Common myeloid progenitor, CD34-positive (primary cell): ENCODE measurements around the gene FHIT.

ENCODE experiments used
- CTCF ChIA-PET: fragments of 350-600 bp; sonication (Branson Sonifier 250); formaldehyde crosslinking; loops from one replicate; lab custom pipeline; 2021; ENCODE audit warnings: antibody characterized with exemption; lab: Charles Lee
- POLR2A ChIA-PET: fragments of 350-600 bp; sonication (Branson Sonifier 250); formaldehyde crosslinking; loops from one replicate; lab custom pipeline; 2021; ENCODE audit warnings: antibody characterized with exemption; lab: Charles Lee
- DNase-seq, 3 donors: peaks; one replicate each; pipeline versions ENCODE4 v3.0.0 to v3.0.0-alpha.2; 2013
- H3K27ac ChIP-seq, 2 experiments: 1 replicate in 1 of 2; 2 replicates in 1 of 2; pipeline ENCODE4 v1.7.0; 2013; ENCODE audit warnings: inconsistent platforms in 2 of 2, low read length in 2 of 2, mild to moderate bottlenecking in 2 of 2, low read depth in 1 of 2, moderate library complexity in 1 of 2; ENCODE audit not compliant: severe bottlenecking in 2 of 2, insufficient read depth in 1 of 2, poor library complexity in 1 of 2
- H3K27me3 ChIP-seq, 5 experiments: replicated peaks in 2 of 5; 1 replicate in 3 of 5; 2 replicates in 2 of 5; pipeline versions ENCODE4 v1.6.1 to v1.7.0; 2013; ENCODE audit warnings: low read length in 4 of 5, mild to moderate bottlenecking in 2 of 5, moderate library complexity in 2 of 5, inconsistent platforms in 1 of 5; ENCODE audit not compliant: insufficient read depth in 5 of 5, control insufficient read depth in 4 of 5
- H3K36me3 ChIP-seq, 4 experiments: 1 replicate in 2 of 4; 2 replicates in 2 of 4; pipeline versions ENCODE4 v1.6.1 to v1.7.0; 2013; ENCODE audit warnings: low read length in 3 of 4, control low read depth in 1 of 4, mild to moderate bottlenecking in 1 of 4; ENCODE audit not compliant: control insufficient read depth in 4 of 4, insufficient read depth in 4 of 4
- H3K4me1 ChIP-seq, 4 experiments: 1 replicate in 3 of 4; 2 replicates in 1 of 4; pipeline versions ENCODE4 v1.6.1 to v1.7.1; 2013; ENCODE audit warnings: low read length in 3 of 4, mild to moderate bottlenecking in 3 of 4, control low read depth in 1 of 4, inconsistent platforms in 1 of 4, moderate library complexity in 1 of 4; ENCODE audit not compliant: control insufficient read depth in 4 of 4, insufficient read depth in 4 of 4; ENCODE audit errors: control extremely low read depth in 1 of 4
- H3K4me3 ChIP-seq, 7 experiments: 1 replicate in 4 of 7; 2 replicates in 3 of 7; pipeline versions ENCODE4 v1.5.1 to v1.7.0; 2013; ENCODE audit warnings: mild to moderate bottlenecking in 7 of 7, low read length in 6 of 7, moderate library complexity in 6 of 7, inconsistent platforms in 2 of 7, low read depth in 2 of 7, control low read depth in 1 of 7; ENCODE audit not compliant: insufficient read depth in 4 of 7, control insufficient read depth in 1 of 7; ENCODE audit errors: extremely low read depth in 1 of 7
- H3K9me3 ChIP-seq, 5 experiments: 1 replicate in 4 of 5; 2 replicates in 1 of 5; pipeline versions ENCODE4 v1.6.1 to v1.7.1; 2013; ENCODE audit warnings: low read length in 4 of 5, mild to moderate bottlenecking in 2 of 5, inconsistent platforms in 1 of 5, low read depth in 1 of 5, moderate library complexity in 1 of 5; ENCODE audit not compliant: control insufficient read depth in 4 of 5, insufficient read depth in 2 of 5; ENCODE audit errors: control extremely low read depth in 1 of 5
- WGBS: methylation state at CpG from one replicate; pipeline ENCODE4 v1.1.5; 2013; ENCODE audit not compliant: insufficient coverage; 5-methylcytosine and 5-hydroxymethylcytosine counted together

Gene FHIT

GRCh38 chr3:60571511-60571910, 679.7 kb downstream of the FHIT start:
- Histone ChIP-seq H3K4me3 (no peak overlapping the region), H3K4me1 (no peaks in the 10 kb centered on the region), H3K36me3 (no peaks in the 10 kb centered on the region), H3K27me3 (no peaks in the 10 kb centered on the region), H3K27ac (no peak overlapping the region), H3K9me3 (peaks cover 0 to 3% (median 0%) of the 10 kb centered on the region in 5 experiments)
- CTCF ChIA-PET: interaction anchor here (1.3 kb wide), 1 partner anchor 11 kb away, joined by 3 read pairs; no protein-coding TSS in a partner anchor
- WGBS: no CpG with 5 or more reads among the region's 2 CpGs
- POLR2A ChIA-PET: no interaction called here
- DNase-seq: no peak

- no peaks in the 10 kb centered on the region for H3K9me3 ChIP-seq
- no peak overlapping the region for H3K4me3 ChIP-seq
- ChIA-PET CTCF (no interaction called here), POLR2A (no interaction called here)
- no peak overlapping the region for H3K27ac ChIP-seq
- no peak for DNase-seq
- WGBS: 100% methylated on average over 2 of the region's 3 CpGs
- H3K4me1 ChIP-seq: peaks cover 0 to 6% (median 3%) of the 10 kb centered on the region in 4 experiments
- no peaks in the 10 kb centered on the region for H3K36me3 ChIP-seq
- H3K27me3 ChIP-seq: no peaks in the 10 kb centered on the region
These were observed 694.1 kb downstream of the FHIT start for GRCh38 chr3:60557122-60557521.

GRCh38 chr3:60555686-60556354, 695.4 kb downstream of the FHIT start:
- no peaks in the 10 kb centered on the region for H3K9me3 ChIP-seq
- no peaks in the 10 kb centered on the region for H3K36me3 ChIP-seq
- H3K4me3 ChIP-seq: no peak overlapping the region
- DNase-seq: peak in 2 of 3 donors; percentile 45 to 57
- WGBS: 75% methylated on average over 4 of the region's 4 CpGs
- no peak overlapping the region for H3K27ac ChIP-seq
- ChIA-PET CTCF (interaction anchor here (1.3 kb wide), 1 partner anchor 10 kb away, joined by 3 read pairs; no protein-coding TSS in a partner anchor), POLR2A (no interaction called here)
- peaks cover 0 to 6% (median 3%) of the 10 kb centered on the region in 4 experiments for H3K4me1 ChIP-seq
- H3K27me3 ChIP-seq: no peaks in the 10 kb centered on the region

GRCh38 chr3:60553144-60553543, 698.1 kb downstream of the FHIT start:
- H3K27me3 ChIP-seq: no peaks in the 10 kb centered on the region
- WGBS: no CpG with 5 or more reads among the region's 3 CpGs
- H3K4me1 ChIP-seq: peaks cover 0 to 6% (median 3%) of the 10 kb centered on the region in 4 experiments
- H3K27ac ChIP-seq: no peak overlapping the region
- H3K4me3 ChIP-seq: no peak overlapping the region
- no peak for DNase-seq
- CTCF ChIA-PET: no interaction called here
- H3K36me3 ChIP-seq: no peaks in the 10 kb centered on the region
- H3K9me3 ChIP-seq: no peaks in the 10 kb centered on the region
- POLR2A ChIA-PET: no interaction called here

GRCh38 chr3:60552581-60552980, 698.7 kb downstream of the FHIT start:
- ChIA-PET POLR2A (no interaction called here), CTCF (no interaction called here)
- peak in 2 of 3 donors; percentile 7 to 8 for DNase-seq
- Histone ChIP-seq H3K27ac (no peak overlapping the region), H3K4me3 (no peak overlapping the region), H3K36me3 (no peaks in the 10 kb centered on the region), H3K9me3 (no peaks in the 10 kb centered on the region), H3K4me1 (peaks cover 0 to 6% (median 3%) of the 10 kb centered on the region in 4 experiments), H3K27me3 (no peaks in the 10 kb centered on the region)
- 100% methylated on average over 1 of the region's 2 CpGs for WGBS

GRCh38 chr3:60551455-60552209, 699.6 kb downstream of the FHIT start:
- peaks cover 0 to 6% (median 3%) of the 10 kb centered on the region in 4 experiments for H3K4me1 ChIP-seq
- H3K27me3 ChIP-seq: no peaks in the 10 kb centered on the region
- H3K36me3 ChIP-seq: no peaks in the 10 kb centered on the region
- no peak overlapping the region for H3K27ac ChIP-seq
- DNase-seq: no peak
- H3K9me3 ChIP-seq: no peaks in the 10 kb centered on the region
- CTCF ChIA-PET: no interaction called here
- POLR2A ChIA-PET: no interaction called here
- 91% methylated on average over 1 of the region's 5 CpGs for WGBS
- H3K4me3 ChIP-seq: no peak overlapping the region

GRCh38 chr3:60549863-60550262, 701.4 kb downstream of the FHIT start:
- ChIA-PET CTCF (no interaction called here), POLR2A (no interaction called here)
- Histone ChIP-seq H3K9me3 (no peaks in the 10 kb centered on the region), H3K36me3 (no peaks in the 10 kb centered on the region), H3K27ac (no peak overlapping the region), H3K27me3 (no peaks in the 10 kb centered on the region), H3K4me1 (no peaks in the 10 kb centered on the region), H3K4me3 (no peak overlapping the region)
- 100% methylated on average over 1 of the region's 2 CpGs for WGBS
- DNase-seq: no peak
